Measurements from ENCODE around the gene BAAT. TPM values are rescaled to one million over a fixed set of nuclear protein-coding genes. Genes with fewer than 3 reads are reported as not detected.
"Not testable (repeated sequence)": the region's sequence is repeated elsewhere in the genome, so short reads cannot be mapped to it uniquely, and the experiment has no call there.

Gene BAAT
- total and polyA plus RNA-seq, 9 donors = 0.10 to 0.31 (median 0.12) TPM; not detected in 6

DNA sequence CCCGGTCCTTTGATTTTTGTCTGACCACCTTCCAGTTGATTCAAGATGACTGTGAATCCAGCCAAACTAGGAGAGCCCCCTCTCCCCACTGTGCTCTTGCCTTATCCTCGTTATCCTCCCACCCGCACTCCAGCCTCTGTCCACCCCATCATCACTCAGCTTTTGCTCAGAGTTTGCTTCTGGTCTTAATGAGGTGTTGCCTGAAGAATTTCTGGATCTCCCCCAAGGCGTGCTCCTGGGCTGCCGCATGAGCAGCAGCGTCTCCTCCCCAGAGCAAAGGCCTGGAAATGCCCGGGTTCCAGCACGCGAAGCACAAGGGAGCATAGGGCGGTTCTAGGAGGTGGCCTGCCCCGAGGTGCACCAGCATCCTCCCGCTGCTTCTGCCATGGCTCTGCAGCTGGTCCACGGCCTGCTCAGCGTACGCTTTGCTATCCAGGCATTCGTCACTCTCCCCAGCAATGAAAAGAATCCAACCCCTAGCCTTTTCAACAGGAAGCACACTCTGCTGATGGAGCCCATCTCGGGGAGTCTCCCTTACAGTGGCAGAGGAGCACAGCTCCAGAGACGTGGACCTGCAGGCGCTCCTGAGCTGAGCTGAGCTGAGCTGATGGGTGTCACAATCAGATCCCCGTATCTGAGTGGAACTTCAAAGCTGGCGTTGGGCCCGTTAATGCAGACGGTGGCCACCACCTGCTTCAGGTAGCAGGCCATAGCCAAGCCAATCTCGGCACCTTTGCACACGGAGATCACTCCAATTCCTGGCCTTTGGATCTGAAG lies 50.7 kb downstream of the BAAT start:
- H3K9me3 ChIP-seq = no peaks in the 10 kb centered on the region
- H3K36me3 ChIP-seq = no peaks in the 10 kb centered on the region
- 74 to 84% (median 76%) methylated on average over 25 of the region's 25 CpGs for WGBS, 3 donors
- TF ChIP-seq, protein P1, sequence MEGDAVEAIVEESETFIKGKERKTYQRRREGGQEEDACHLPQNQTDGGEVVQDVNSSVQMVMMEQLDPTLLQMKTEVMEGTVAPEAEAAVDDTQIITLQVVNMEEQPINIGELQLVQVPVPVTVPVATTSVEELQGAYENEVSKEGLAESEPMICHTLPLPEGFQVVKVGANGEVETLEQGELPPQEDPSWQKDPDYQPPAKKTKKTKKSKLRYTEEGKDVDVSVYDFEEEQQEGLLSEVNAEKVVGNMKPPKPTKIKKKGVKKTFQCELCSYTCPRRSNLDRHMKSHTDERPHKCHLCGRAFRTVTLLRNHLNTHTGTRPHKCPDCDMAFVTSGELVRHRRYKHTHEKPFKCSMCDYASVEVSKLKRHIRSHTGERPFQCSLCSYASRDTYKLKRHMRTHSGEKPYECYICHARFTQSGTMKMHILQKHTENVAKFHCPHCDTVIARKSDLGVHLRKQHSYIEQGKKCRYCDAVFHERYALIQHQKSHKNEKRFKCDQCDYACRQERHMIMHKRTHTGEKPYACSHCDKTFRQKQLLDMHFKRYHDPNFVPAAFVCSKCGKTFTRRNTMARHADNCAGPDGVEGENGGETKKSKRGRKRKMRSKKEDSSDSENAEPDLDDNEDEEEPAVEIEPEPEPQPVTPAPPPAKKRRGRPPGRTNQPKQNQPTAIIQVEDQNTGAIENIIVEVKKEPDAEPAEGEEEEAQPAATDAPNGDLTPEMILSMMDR (IDR thresholded peaks at IDR 0.05) = no peak
- TF ChIP-seq EP300 (IDR thresholded peaks at IDR 0.05) (no peak), POLR2A (IDR thresholded peaks at IDR 0.05) (no peak)
- no peak for DNase-seq
- no peaks in the 10 kb centered on the region for H3K4me1 ChIP-seq (ENCODE audit: insufficient read depth)
- intact Hi-C loops (cut with DNase I) = no loop called here
- H3K4me3 ChIP-seq = no peak overlapping the region
- H3K27ac ChIP-seq = no peak overlapping the region
- no peaks in the 10 kb centered on the region for H3K27me3 ChIP-seq

DNA sequence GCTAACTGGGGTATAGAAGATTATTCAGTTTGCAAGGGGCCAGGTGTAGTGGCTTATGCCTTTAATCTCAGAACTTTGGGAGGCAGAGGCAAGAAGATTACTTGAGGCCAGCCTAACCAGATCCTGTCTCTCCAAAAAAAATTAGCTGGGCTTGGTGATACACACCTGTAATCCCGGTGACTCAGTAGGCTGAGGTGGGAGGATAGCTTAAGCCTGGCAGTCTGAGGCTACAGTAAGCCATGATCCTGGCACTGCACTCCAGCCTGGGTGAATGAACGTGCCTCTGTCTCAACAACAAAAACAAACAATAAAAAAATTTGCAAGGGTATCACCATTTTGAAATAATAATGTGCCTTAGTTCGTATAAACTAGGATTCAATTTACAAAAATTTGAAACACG lies 51.3 kb downstream of the BAAT start:
- intact Hi-C loops (cut with DNase I) = no loop called here
- WGBS, 3 donors = 72 to 79% (median 77%) methylated on average over 4 of the region's 4 CpGs

DNA sequence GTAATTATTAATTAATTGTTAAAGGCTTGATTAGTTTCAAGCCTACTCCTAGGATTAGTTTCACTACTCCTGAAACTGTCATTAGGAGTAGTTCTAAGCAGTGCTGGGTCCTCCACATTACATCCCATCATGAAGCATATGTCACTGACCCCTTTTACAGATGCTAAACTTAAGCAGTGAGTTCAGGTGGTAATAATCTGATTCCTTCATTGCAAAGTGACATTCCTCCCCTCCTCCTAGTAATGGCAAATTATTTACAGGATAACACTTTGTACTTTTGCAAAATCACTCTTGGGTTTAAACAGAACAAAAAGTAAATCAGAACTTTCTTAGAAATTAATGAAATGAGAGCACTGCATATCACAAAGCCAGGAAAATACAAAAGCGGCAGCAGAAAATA lies 52.4 kb downstream of the BAAT start:
- Histone ChIP-seq H3K27me3 (no peaks in the 10 kb centered on the region), H3K9me3 (no peaks in the 10 kb centered on the region), H3K4me1 (ENCODE audit: insufficient read depth) (no peaks in the 10 kb centered on the region), H3K36me3 (no peaks in the 10 kb centered on the region), H3K4me3 (no peak overlapping the region), H3K27ac (no peak overlapping the region)
- no peak for TF ChIP-seq EP300 (IDR thresholded peaks at IDR 0.05)
- TF ChIP-seq POLR2A (IDR thresholded peaks at IDR 0.05) = no peak
- TF ChIP-seq, protein P1 (IDR thresholded peaks at IDR 0.05) = no peak
- DNase-seq = no peak
- WGBS, 3 donors = 42 to 89% (median 73%) methylated on average over 1 of the region's 1 CpG
- intact Hi-C loops (cut with DNase I) = no loop called here

More for the DNA sequence above, 51.3 kb downstream of the BAAT start:
- no peak for DNase-seq
- no peaks in the 10 kb centered on the region for H3K9me3 ChIP-seq
- H3K27ac ChIP-seq = no peak overlapping the region
- H3K27me3 ChIP-seq = no peaks in the 10 kb centered on the region
- H3K4me3 ChIP-seq = no peak overlapping the region
- TF ChIP-seq EP300 (IDR thresholded peaks at IDR 0.05) (no peak), POLR2A (IDR thresholded peaks at IDR 0.05) (no peak)
- TF ChIP-seq, protein P1 (IDR thresholded peaks at IDR 0.05) = no peak
- H3K36me3 ChIP-seq = no peaks in the 10 kb centered on the region
- H3K4me1 ChIP-seq (ENCODE audit: insufficient read depth) = no peaks in the 10 kb centered on the region

DNA sequence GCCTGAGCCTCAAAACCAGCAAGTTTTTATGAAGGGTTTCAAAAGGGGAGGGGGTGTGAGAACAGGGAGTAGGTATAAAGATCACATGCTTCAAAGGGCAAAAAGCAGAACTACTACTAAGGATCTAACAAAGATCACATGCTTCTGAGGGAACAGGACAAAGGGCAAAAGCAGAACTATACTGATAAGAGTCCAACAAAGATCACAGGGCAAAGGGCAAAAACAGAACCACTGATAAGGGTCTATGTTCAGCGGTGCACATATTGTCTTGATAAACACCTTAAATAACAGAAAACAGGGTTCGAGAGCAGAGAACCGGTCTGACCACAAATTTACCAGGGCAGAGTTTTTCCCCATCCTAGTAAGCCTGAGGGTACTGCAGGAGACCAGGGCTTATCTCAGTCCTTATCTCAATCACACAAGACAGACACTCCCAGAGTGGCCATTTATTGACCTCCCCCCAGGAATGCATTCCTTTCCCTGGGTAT lies 57.3 kb downstream of the BAAT start:
- H3K4me3 ChIP-seq; H3K27ac ChIP-seq; H3K36me3 ChIP-seq; H3K9me3 ChIP-seq; DNase-seq; H3K27me3 ChIP-seq; intact Hi-C loops (cut with DNase I); H3K4me1 ChIP-seq (ENCODE audit: insufficient read depth): not testable (repeated sequence)
- WGBS, 3 donors = 79 to 86% (median 85%) methylated on average over 3 of the region's 3 CpGs

DNA sequence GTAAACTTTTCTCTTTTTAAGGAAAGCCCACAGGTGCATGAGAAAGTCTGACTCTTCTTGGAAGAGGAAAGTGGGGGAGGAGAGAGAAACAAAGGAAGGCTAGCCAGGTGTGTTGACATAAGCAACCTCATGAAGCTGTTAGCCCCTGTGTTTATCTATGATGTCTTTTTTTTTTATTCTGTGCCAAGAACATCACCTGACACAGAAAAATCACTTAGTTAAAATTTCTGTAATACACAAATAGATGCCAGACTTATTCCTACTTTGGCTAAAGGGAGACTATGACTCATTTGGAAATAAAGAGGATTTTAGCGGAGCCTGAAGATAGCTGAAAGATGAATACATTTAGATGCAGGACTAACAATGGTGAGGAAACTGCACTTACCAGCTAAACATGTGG lies 58.3 kb downstream of the BAAT start:
- no peaks in the 10 kb centered on the region for H3K9me3 ChIP-seq
- H3K27ac ChIP-seq = no peak overlapping the region
- no peak for DNase-seq
- H3K27me3 ChIP-seq = no peaks in the 10 kb centered on the region
- WGBS, 3 donors = 46 to 56% (median 53%) methylated on average over 1 of the region's 1 CpG
- intact Hi-C loops (cut with DNase I) = no loop called here
- H3K36me3 ChIP-seq = no peaks in the 10 kb centered on the region
- no peak overlapping the region for H3K4me3 ChIP-seq
- TF ChIP-seq EP300 (IDR thresholded peaks at IDR 0.05) (no peak), POLR2A (IDR thresholded peaks at IDR 0.05) (no peak)
- TF ChIP-seq, protein P1 (IDR thresholded peaks at IDR 0.05) = no peak
- H3K4me1 ChIP-seq (ENCODE audit: insufficient read depth) = no peaks in the 10 kb centered on the region

Measured in ovary (tissue), 9 donors.